ENCODE data around the gene FMO5. TPM values are rescaled to one million over a fixed set of nuclear protein-coding genes. Genes with fewer than 3 reads are reported as not detected.

Gene FMO5
- total and polyA plus RNA-seq, 2 of the 13 experiments (the other 11 are each of a cell fraction or from before 2014, with no cell fraction given): 48.2 to 149 TPM

DNA sequence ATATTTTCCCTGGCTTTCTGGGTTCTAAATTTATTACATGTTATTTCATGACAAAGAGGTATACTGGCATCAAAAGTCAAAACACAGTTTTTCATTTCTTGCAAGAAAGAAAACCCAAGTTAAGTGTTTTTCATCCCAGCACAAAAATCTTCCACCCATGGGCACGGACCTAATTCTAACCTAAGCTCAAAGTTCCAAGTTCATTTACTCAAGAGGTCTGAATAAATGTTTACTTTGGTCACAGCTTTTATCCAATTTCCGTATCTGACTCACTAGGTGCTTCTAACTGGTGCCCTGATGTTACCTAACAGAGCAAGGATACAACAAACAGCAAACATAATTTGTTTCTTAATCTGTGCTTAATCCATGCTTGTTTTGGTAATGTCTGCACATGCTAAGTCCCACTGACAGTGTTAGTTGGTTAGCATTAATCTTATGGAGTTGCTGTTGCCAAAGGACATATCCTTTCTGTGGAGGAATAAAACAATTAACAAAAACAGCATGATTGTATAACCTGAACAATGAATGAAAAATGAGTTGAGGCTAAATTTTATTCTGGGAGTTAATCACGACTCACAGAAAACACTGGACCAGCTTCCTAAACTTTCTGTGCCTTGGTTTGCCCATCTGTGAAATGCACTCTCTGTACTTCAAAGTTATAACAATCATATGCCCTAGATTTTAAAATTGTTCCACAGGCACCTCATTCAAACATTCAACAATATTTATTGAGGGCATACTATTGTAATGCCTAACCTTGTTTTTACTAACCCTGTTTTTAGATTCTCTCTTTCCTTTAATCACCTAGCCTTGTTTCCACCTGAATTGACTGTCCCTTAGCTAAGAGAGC lies 13.1 kb upstream of the FMO5 start (continued):
- TF ChIP-seq HNRNPH1 (optimal IDR thresholded peaks at IDR 0.05; ENCODE audit: low read depth, low read length) (no peak), FOXJ3 (CRISPR knock-in tag; IDR thresholded peaks at IDR 0.05; ENCODE audit: borderline replicate concordance) (peak; percentile 89), AKNA (CRISPR knock-in tag; IDR thresholded peaks at IDR 0.05; ENCODE audit: borderline replicate concordance) (no peak), ZFP36L2 (CRISPR knock-in tag; IDR thresholded peaks at IDR 0.05) (no peak), ZBTB49 (CRISPR knock-in tag; IDR thresholded peaks at IDR 0.05; ENCODE audit: borderline replicate concordance) (no peak), NFATC3 (CRISPR knock-in tag; IDR thresholded peaks at IDR 0.05) (no peak), TCF7L2 (IDR thresholded peaks at IDR 0.05; ENCODE audit: low read depth, low read length) (no peak), ZMAT3 (CRISPR knock-in tag; conservative IDR thresholded peaks at IDR 0.05) (no peak), ZNF776 (CRISPR knock-in tag; IDR thresholded peaks at IDR 0.05) (no peak), REPIN1 (CRISPR knock-in tag; IDR thresholded peaks at IDR 0.05; ENCODE audit: borderline replicate concordance, low read depth) (peak; percentile 40; the same call in 1 of the 2 replicates), ARNTL (CRISPR knock-in tag; IDR thresholded peaks at IDR 0.05) (0 out of 2 replicates have a peak, but pooled peaks have one; percentile 52), KAT2B (IDR thresholded peaks at IDR 0.05; ENCODE audit: borderline replicate concordance, low read depth, low read length) (no peak), RAD51 (IDR thresholded peaks at IDR 0.05; ENCODE audit: borderline replicate concordance) (no peak), ZNF180 (CRISPR knock-in tag; IDR thresholded peaks at IDR 0.05; ENCODE audit: borderline replicate concordance, low read depth) (no peak), NPAS2 (CRISPR knock-in tag; IDR thresholded peaks at IDR 0.05; ENCODE audit: borderline replicate concordance) (no peak)
- TF ChIP-seq, protein P1, sequence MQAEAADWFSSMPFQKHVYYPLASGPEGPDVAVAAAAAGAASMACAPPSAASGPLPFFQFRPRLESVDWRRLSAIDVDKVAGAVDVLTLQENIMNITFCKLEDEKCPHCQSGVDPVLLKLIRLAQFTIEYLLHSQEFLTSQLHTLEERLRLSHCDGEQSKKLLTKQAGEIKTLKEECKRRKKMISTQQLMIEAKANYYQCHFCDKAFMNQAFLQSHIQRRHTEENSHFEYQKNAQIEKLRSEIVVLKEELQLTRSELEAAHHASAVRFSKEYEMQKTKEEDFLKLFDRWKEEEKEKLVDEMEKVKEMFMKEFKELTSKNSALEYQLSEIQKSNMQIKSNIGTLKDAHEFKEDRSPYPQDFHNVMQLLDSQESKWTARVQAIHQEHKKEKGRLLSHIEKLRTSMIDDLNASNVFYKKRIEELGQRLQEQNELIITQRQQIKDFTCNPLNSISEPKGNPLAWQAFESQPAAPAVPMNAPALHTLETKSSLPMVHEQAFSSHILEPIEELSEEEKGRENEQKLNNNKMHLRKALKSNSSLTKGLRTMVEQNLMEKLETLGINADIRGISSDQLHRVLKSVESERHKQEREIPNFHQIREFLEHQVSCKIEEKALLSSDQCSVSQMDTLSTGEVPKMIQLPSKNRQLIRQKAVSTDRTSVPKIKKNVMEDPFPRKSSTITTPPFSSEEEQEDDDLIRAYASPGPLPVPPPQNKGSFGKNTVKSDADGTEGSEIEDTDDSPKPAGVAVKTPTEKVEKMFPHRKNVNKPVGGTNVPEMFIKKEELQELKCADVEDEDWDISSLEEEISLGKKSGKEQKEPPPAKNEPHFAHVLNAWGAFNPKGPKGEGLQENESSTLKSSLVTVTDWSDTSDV (CRISPR knock-in tag; IDR thresholded peaks at IDR 0.05): no peak

Data from HepG2 (cell line).